NT2/D1 (cell line): ENCODE data around the gene SLC41A3.

Source experiments
- SUZ12 ChIP-seq: IDR thresholded peaks from 2 replicates; pipeline ENCODE4 v1.6.1; 2011; ENCODE audit not compliant: insufficient read length, insufficient read depth; ENCODE audit errors: extremely low read depth
- YY1 ChIP-seq: IDR thresholded peaks from 2 replicates; pipeline ENCODE4 v1.6.1; 2011; ENCODE audit not compliant: insufficient read length, insufficient read depth

DNA sequence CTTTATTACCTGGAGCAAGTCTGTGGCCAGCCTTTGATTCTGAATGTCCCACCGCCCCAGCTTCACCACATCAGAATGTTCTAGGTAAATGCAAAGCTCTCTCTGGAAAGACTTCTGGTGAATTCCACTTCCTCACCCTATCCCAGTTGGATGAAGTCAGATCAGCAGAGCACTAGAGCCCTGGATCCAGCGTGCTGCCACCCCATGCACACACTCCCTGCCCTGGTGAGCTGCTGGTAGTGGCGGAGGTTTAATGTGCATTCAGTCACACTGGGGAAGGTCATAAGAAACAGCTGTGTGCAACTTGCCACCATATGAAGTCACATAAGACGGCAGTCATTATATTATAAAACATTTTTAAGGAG is 16.3 kb upstream of the SLC41A3 start:
- TF ChIP-seq YY1 (no peak), SUZ12 (no peak)
